ENCODE data around the gene SPIRE1.
"Not testable (repeated sequence)": the region's sequence is repeated elsewhere in the genome, so short reads cannot be mapped to it uniquely, and the experiment has no call there.

Gene SPIRE1

GRCh38 chr18:12552879-12553242 lies 105.0 kb downstream of the SPIRE1 start:
- DNase-seq (ENCODE audit: low read depth) = no peak

DNA sequence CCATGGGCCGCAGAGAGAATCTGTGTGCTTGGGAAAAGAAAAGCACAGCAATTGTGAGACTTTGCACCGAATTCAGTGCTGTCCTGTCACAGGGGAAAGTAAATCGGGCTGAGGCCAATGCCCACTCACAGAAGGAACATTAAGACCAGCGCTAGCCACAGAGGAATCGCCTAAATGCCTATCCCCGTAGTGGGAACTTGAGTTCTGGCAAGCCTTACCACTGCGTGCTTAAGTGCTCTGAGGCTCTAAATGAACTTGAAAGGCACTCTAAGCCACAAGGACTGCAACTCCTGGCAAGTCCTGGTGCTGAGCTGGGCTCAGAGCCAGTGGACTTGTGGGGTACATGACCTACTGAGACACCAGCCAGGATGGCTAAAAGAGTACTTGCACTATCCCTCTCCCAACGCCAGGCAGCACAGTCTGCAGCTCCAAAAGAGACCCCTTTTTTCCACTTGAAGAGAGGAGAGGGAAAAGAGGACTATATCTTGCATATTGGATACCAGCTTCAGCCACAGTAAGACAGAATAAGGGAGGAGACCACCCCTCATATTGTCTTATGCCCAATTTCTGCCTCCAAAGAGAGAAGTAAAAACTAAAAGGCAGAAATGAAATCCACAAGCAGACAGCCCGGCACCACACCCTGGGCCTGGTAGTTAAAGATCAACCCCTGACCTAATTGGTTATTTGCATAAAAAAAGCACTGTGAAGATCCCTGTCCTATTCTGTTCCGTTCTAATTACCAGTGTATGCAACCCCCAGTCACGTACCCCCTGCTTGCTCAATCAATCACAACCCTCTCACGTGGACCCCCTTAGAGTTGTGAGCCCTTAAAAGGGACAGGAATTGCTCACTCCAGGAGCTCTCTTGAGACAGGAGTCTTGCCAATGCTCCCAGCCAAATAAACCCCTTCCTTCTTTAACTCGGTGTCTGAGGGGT lies 105.7 kb downstream of the SPIRE1 start:
- not testable (repeated sequence) for DNase-seq (ENCODE audit: low read depth)

GRCh38 chr18:12551466-12551865 lies 106.4 kb downstream of the SPIRE1 start:
- DNase-seq (ENCODE audit: low read depth) = not testable (repeated sequence)

GRCh38 chr18:12543697-12544096 lies 114.2 kb downstream of the SPIRE1 start:
- no peak for DNase-seq (ENCODE audit: low read depth)

DNA sequence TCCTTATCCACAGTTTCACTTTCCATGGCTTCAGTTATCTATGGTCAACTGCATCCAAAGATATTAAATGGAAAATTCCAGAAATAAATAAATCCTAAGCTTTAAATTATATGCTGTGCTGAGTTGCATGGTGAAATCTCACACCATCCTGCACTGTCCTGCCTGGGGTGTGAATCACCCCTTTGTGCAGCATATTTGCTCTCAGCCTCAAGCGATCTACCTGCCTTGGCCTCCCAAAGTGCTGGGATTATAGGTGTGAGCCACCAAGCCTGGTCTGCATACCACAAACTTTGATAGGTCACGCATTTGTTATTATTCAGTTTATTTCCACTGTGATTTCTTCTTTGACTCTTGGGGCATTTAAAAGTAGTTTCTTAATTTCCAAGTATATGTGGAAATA lies 117.2 kb downstream of the SPIRE1 start:
- no peak for DNase-seq (ENCODE audit: low read depth)

- not testable (repeated sequence) for DNase-seq (ENCODE audit: low read depth)
Measured at GRCh38 chr18:12539158-12539557, 118.7 kb downstream of the SPIRE1 start.

- no peak for DNase-seq (ENCODE audit: low read depth)
Measured at GRCh38 chr18:12534820-12535219, 123.1 kb downstream of the SPIRE1 start.

DNA sequence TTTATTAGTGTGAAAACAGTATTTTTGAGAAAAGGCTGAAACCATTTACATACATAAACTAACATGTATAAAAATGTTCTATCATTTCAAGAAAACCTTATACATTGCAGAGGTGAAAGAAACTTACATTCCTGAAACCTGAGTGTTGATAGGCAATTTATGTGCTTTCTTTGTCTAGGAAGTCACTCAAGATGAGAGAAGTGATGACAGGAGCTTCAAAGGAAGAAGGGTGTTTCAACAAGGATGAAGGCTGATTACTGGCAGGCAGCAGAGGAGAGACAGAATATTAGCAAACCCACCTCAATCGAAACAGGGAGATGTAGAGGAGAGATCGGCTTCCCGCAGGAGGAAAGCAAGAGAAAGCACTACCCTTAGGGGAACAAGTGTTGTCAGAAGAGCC lies 125.2 kb downstream of the SPIRE1 start:
- DNase-seq (ENCODE audit: low read depth) = no peak

- no peak for DNase-seq (ENCODE audit: low read depth)
Measured at GRCh38 chr18:12531749-12532148, 126.2 kb downstream of the SPIRE1 start.

GRCh38 chr18:12520442-12520992 lies 137.4 kb downstream of the SPIRE1 start:
- no peak for DNase-seq (ENCODE audit: low read depth)

DNA sequence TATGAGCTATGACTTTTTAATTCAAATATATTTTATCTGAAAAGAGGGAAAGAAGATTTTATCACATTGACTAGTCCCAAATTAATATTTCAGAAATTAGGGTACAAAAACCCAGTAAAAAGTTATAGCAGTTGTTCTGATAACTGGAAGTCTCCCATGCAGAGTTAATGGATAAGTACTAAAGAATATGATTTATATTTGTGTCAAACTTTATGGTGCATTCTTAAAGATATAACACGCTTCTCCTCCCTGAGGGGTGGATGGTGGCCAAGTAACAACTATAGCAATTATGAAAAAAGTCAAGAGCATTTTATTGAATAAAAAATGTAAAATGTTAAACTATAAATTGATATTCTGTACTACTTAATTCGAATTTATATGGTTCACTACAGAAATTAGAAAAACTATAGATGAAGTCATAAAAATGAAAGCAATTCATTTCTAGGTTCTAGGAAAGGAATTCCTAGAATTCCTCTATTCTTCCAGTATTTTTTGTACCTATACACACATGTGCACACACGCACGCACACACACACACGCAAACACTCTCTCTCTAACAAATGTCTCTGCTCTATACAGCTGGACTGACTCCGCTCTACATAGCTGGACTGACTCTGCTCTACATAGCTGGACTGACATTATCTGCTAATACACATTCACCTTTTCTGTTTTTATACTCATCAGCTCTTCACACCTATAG lies 138.9 kb downstream of the SPIRE1 start:
- no peak for DNase-seq (ENCODE audit: low read depth)

GRCh38 chr18:12518326-12518725 lies 139.6 kb downstream of the SPIRE1 start:
- no peak for DNase-seq (ENCODE audit: low read depth)

DNA sequence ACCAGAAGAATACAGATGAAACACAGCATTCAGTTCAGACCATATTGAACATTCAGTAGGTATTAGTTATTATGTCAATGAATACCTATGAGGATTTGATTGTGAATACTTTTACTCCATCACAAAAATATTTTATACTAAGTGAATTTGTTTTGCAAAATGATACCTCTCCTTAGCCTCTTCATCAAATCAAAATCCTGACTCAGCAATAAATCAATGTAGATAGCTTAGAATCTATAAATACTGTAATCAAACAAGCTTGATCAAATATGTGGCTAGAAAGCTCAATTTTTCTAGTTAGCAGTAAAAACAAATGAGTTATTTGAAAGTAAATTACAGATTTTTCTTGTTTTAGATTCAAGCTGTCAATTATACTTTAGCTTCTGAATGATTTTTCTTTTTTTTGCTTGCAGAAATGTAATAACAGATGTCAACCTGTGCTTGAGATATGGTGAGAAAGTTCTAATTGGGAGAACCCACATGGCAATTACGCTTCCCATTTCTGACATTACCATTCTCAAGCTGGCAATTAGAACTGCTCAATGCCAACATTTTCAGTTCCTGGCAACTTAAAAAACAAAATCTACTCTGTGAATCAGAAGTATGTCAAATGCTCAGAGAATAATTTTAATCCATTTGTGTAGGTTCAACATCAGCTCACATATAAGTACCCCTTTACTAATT lies 140.6 kb downstream of the SPIRE1 start:
- no peak for DNase-seq (ENCODE audit: low read depth)

DNA sequence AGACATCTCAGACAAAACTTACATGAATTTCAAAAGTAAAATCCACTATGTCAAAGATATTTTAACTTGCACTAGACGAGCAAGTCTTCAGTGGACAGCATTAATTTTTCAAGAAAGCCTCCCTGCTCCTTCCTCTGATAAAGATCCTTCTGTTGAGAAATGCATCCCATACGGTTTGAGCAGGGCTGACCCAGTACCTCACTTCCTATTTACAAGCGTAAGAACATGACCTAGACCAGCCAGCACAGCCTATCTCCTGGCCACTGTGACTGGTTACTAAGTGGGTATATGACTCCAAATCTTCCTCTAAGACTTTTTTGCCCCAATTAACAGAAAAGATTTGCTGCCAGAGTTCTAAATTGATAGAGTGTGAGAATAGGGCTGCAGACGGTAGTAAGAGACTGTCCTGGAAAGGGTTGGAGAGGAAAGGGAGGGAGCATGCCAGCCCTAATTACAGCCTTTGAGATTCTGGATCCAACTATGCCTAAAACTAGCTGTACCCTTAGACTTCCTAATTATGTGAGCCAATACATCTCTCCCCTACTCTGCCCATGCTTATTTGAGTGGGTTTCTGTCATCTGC lies 141.8 kb downstream of the SPIRE1 start:
- DNase-seq (ENCODE audit: low read depth) = no peak

DNA sequence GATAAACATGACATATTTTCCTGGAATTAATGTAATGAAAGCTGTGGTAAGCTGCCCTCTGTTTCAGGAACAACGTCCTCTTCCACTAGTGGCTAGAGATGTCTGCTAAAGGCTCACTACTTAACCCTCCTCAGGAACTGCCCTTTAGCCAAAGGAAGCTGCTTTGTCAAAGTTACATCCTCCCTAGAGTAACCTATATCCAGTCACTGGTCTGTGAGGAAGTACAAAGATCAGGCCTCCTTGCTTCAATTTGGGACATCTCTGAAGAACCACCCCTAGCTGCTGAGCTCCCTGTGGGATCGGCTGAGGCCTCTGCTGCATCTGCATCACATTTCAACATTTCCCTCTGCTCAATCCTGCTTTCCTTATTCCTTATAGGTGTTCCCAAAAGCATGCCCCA lies 142.4 kb downstream of the SPIRE1 start:
- DNase-seq (ENCODE audit: low read depth) = no peak

DNA sequence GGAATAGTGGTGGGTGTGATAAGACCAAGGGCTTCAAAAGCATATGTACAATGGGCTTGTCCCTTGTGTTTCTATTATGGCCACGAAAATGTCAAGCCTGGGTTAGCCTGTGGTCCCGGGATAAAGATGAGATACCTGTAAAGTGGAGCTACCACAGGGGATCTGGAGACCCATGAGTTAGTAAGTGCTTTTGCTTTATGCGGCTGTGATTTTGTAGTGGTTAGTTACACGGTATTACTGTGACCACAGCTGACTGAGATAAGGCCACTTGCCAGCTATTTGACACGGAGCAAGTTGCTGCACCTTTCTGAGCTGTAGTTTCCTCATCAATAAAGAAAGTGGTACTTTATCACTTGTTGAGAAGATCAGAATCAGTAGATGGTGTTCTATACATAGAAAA lies 150.9 kb downstream of the SPIRE1 start:
- no peak for DNase-seq (ENCODE audit: low read depth)

DNA sequence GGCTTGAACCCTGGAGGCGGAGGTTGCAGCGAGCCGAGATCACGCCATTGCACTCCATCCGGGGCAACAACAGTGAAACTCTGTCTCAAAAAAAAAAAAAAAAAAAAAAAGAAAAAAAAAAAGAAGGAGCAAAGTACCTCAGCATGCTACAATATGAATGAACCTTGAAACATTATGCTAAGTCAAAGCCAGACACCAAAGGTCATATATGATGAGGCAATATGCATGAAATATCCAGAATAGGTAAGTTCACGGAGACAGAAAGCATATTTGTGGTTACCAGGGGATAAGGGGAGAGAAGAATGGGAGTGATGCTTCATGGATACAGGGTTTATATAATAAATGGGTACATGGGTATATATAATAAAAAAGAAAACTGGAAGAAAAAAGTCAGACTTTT lies 156.9 kb downstream of the SPIRE1 start:
- DNase-seq (ENCODE audit: low read depth) = no peak

- DNase-seq (ENCODE audit: low read depth) = no peak
Measured at GRCh38 chr18:12497839-12498238, 160.1 kb downstream of the SPIRE1 start.

DNA sequence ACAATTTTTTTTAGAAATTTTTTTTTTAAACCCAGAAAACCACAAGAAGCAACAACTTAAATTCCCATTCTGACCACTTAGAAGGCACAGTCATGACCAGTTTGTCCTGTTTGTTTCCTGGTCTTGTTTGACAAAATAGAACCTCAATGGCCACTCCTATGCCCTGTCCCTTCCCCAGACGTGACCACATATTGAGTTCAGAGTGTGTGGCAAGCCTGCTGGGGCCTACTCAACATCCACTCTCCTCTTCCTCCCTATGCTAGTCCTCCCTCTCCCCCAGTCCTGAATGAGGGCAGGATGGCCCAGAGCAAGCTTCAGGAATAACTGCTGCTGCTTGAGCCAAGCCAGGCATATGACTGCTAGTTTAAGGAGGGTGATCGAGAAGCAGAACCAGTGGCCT lies 160.6 kb downstream of the SPIRE1 start:
- no peak for DNase-seq (ENCODE audit: low read depth)

DNA sequence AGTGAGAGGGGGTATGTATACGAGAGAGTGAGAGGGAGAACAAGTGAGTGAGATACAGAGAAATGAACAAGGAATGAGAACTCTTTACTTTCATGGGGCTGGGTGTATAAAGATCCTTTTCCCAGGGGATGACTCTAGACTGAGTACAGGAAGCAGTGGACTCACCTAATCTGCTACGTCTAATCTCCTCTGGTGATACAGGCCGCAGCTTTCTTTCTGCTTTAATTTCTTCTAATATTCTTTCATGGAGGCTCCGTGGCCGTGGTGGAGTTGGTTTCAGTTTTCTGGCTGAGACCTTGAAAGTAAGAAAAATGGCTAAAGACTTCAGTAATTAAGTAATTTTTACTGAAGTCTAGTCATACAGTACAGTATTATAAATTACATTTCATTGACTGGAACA lies 165.0 kb downstream of the SPIRE1 start:
- DNase-seq (ENCODE audit: low read depth) = no peak

DNA sequence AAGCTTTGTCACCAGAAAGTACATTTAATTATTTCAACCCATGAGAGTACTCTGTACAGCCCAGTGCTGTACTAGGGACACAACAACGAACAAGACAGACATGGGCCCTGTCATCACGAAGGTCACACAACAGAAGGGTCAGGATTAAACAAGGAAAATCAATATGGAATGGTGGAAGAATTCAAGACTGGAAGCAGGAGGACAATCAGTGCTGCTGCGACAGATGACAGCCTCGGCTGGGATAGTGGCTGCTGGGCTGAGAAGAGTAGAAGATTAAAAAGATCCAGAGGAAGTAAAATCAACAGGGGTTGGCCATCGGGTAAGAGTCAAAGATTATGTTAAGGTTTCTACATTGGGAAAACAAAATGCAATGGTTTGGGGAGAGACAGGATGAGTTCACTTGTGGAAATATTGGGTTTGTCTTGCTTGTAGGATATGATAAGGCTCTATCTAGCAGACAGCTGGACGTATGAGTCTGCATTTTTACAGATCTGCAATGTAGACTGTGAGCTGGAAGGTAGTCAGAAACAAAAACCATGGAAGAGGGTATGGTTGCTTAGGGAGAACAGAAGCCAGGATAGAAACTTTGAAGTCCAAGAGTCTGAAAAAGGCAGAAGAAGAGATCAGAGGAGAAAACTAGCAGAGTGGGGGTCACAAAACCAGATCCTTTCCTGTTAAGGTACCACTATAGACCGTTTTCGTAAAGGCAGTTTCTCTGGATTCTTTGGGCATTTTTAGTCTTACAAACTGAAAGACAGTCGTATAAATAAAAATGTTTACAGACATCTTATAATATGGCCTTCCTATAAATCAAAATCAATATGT lies 166.1 kb downstream of the SPIRE1 start:
- DNase-seq (ENCODE audit: low read depth) = no peak
